ENCODE data around the gene HCRTR1. TPM values are rescaled to one million over a fixed set of nuclear protein-coding genes. Genes with fewer than 3 reads are reported as not detected.

Gene HCRTR1
- total and polyA plus RNA-seq, 2 donors (not counting 3 experiments of a cell fraction or from before 2014, with no cell fraction given) = 0.93 to 1.5 TPM

DNA sequence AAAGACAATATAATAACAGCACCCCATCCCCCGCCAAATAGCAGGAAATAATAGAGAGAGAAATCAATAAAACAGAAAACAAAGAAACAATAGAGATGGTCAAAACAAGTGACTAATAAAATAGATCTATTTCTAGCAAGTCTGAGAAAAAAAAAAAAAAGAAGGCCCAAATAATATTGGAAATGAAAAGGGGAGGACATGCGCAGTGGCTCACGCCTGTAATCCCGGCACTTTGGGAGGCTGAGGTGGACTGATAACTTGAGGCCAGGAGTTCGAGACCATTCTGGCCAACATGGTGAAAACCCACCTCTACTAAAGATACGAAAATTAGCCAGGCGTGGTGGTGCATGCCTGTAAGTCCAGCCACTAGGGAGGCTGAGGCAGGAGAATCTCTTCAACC lies 18.5 kb upstream of the HCRTR1 start:
- Histone ChIP-seq H3K36me3 (ENCODE audit: control insufficient read depth in 2 of 2, extremely low read depth in 1 of 2, insufficient read depth in 2 of 2, low read length in 2 of 2) (no peaks in the 10 kb centered on the region), H3K27me3 (ENCODE audit: control insufficient read depth in 2 of 2, insufficient read depth in 2 of 2, low read length in 2 of 2) (no peaks in the 10 kb centered on the region), H3K27ac (ENCODE audit: insufficient read depth, low read depth, low read length) (no peak overlapping the region), H2AFZ (ENCODE audit: low read depth, low read length) (no peak overlapping the region), H3K9me3 (replicated peaks; ENCODE audit: control insufficient read depth, insufficient read depth, low read length) (no peaks in the 10 kb centered on the region), H3K9ac (replicated peaks; ENCODE audit: extremely low read depth, insufficient read depth, low read length) (no peak overlapping the region), H3K4me2 (ENCODE audit: insufficient read depth, low read length) (no peak overlapping the region), H3K4me3 (replicated peaks in 1 of 3; ENCODE audit: insufficient read depth in 1 of 3, low read depth in 1 of 3, low read length in 3 of 3) (no peak overlapping the region), H3K9me1 (replicated peaks; ENCODE audit: control insufficient read depth, extremely low read depth, insufficient read depth, low read length) (no peaks in the 10 kb centered on the region), H3K4me1 (ENCODE audit: control insufficient read depth, extremely low read depth, insufficient read depth, low read length) (peaks cover 28% of the 10 kb centered on the region), H4K20me1 (replicated peaks; ENCODE audit: control insufficient read depth, extremely low read depth, insufficient read depth, low read length) (no peaks in the 10 kb centered on the region), H3K79me2 (ENCODE audit: control insufficient read depth, insufficient read depth, low read length) (no peaks in the 10 kb centered on the region)
- no peak for DNase-seq (ENCODE audit: low read depth, low spot score)
- ChIA-PET POLR2A (no interaction called here), CTCF (no interaction called here)
- intact Hi-C loops (cut with micrococcal nuclease) (no loop called here), dilution Hi-C loops (cut with MboI; ENCODE audit: extremely low pct_ligation_motif_present, low sequenced_read_pairs) (no loop called here)
- TF ChIP-seq GATA2 (IDR thresholded peaks at IDR 0.05; ENCODE audit: insufficient read depth, insufficient read length, low read depth, low read length) (no peak), FOS (IDR thresholded peaks at IDR 0.05; ENCODE audit: borderline replicate concordance, insufficient read depth, low read length) (peak; percentile 15)
- BruUV-seq (replicated peaks) = no TSS peak
- FAIRE-seq = no peak

GRCh38 chr1:31600641-31601040 lies 16.8 kb upstream of the HCRTR1 start:
- H3K4me3 ChIP-seq (replicated peaks in 1 of 3; ENCODE audit: insufficient read depth in 1 of 3, low read depth in 1 of 3, low read length in 3 of 3) = no peak overlapping the region
- peaks cover 25% of the 10 kb centered on the region for H3K4me1 ChIP-seq (ENCODE audit: control insufficient read depth, extremely low read depth, insufficient read depth, low read length)
- CTCF ChIA-PET = interaction anchor here (1.0 kb wide), 1 partner anchor 17 kb away, joined by 4 read pairs; the partner anchor contains the start of gene HCRTR1
- FAIRE-seq = no peak
- no peaks in the 10 kb centered on the region for H3K9me1 ChIP-seq (replicated peaks; ENCODE audit: control insufficient read depth, extremely low read depth, insufficient read depth, low read length)
- BruUV-seq (replicated peaks) = no TSS peak
- no peak overlapping the region for H3K9ac ChIP-seq (replicated peaks; ENCODE audit: extremely low read depth, insufficient read depth, low read length)
- no peak overlapping the region for H2AFZ ChIP-seq (ENCODE audit: low read depth, low read length)
- H3K79me2 ChIP-seq (ENCODE audit: control insufficient read depth, insufficient read depth, low read length) = no peaks in the 10 kb centered on the region
- dilution Hi-C loops (cut with MboI; ENCODE audit: extremely low pct_ligation_motif_present, low sequenced_read_pairs) (no loop called here), intact Hi-C loops (cut with micrococcal nuclease) (no loop called here)
- no peaks in the 10 kb centered on the region for H3K27me3 ChIP-seq (ENCODE audit: control insufficient read depth in 2 of 2, insufficient read depth in 2 of 2, low read length in 2 of 2)
- DNase-seq (ENCODE audit: low read depth, low spot score) = peak; percentile 48
- H3K36me3 ChIP-seq (ENCODE audit: control insufficient read depth in 2 of 2, extremely low read depth in 1 of 2, insufficient read depth in 2 of 2, low read length in 2 of 2) = no peaks in the 10 kb centered on the region
- H3K4me2 ChIP-seq (ENCODE audit: insufficient read depth, low read length) = no peak overlapping the region
- H3K27ac ChIP-seq (ENCODE audit: insufficient read depth, low read depth, low read length) = no peak overlapping the region
- TF ChIP-seq, protein P1, sequence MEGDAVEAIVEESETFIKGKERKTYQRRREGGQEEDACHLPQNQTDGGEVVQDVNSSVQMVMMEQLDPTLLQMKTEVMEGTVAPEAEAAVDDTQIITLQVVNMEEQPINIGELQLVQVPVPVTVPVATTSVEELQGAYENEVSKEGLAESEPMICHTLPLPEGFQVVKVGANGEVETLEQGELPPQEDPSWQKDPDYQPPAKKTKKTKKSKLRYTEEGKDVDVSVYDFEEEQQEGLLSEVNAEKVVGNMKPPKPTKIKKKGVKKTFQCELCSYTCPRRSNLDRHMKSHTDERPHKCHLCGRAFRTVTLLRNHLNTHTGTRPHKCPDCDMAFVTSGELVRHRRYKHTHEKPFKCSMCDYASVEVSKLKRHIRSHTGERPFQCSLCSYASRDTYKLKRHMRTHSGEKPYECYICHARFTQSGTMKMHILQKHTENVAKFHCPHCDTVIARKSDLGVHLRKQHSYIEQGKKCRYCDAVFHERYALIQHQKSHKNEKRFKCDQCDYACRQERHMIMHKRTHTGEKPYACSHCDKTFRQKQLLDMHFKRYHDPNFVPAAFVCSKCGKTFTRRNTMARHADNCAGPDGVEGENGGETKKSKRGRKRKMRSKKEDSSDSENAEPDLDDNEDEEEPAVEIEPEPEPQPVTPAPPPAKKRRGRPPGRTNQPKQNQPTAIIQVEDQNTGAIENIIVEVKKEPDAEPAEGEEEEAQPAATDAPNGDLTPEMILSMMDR (IDR thresholded peaks at IDR 0.05; ENCODE audit: extremely low read depth in 1 of 2, insufficient read depth in 1 of 2, low read depth in 1 of 2, low read length in 2 of 2) = no peak
- TF ChIP-seq JUN (IDR thresholded peaks at IDR 0.05; ENCODE audit: borderline replicate concordance, insufficient read depth, insufficient read length, low read depth) = no peak
- TF ChIP-seq GATA2 (IDR thresholded peaks at IDR 0.05; ENCODE audit: insufficient read depth, insufficient read length, low read depth, low read length) = no peak
- TF ChIP-seq POLR2A (IDR thresholded peaks at IDR 0.05; ENCODE audit: low read depth, low read length) = no peak
- no peak for TF ChIP-seq EZH2 (IDR thresholded peaks at IDR 0.05; ENCODE audit: borderline replicate concordance, low read depth, low read length, severe bottlenecking)
- TF ChIP-seq, protein P2, sequence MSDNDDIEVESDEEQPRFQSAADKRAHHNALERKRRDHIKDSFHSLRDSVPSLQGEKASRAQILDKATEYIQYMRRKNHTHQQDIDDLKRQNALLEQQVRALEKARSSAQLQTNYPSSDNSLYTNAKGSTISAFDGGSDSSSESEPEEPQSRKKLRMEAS (IDR thresholded peaks at IDR 0.05; ENCODE audit: insufficient read depth, insufficient read length) = no peak
- TF ChIP-seq MYC (IDR thresholded peaks at IDR 0.05; ENCODE audit: low read depth, low read length) = no peak
- no peak for TF ChIP-seq POLR2AphosphoS5 (IDR thresholded peaks at IDR 0.05; ENCODE audit: insufficient read depth, low read depth, low read length)
- no peak for TF ChIP-seq FOS (IDR thresholded peaks at IDR 0.05; ENCODE audit: borderline replicate concordance, insufficient read depth, low read length)
- no peaks in the 10 kb centered on the region for H3K9me3 ChIP-seq (replicated peaks; ENCODE audit: control insufficient read depth, insufficient read depth, low read length)
- POLR2A ChIA-PET = no interaction called here
- H4K20me1 ChIP-seq (replicated peaks; ENCODE audit: control insufficient read depth, extremely low read depth, insufficient read depth, low read length) = no peaks in the 10 kb centered on the region

Data from endothelial cell of umbilical vein (primary cell).